Neural progenitor cell (in vitro differentiated cells): Measurements from ENCODE around the gene DLG2. TPM values are rescaled to one million over a fixed set of nuclear protein-coding genes. Genes with fewer than 3 reads are reported as not detected.
A peak's percentile ranks its signal among the peaks of the same experiment; 100 is the strongest.

Experiments used
- DNase-seq: peaks from one replicate; pipeline ENCODE4 v3.0.0-alpha.2; 2016; ENCODE audit warnings: low spot score
- H2AFZ ChIP-seq: fragments of 200-600 bp; sonication (generic); replicated peaks from 2 replicates; pipeline ENCODE4 v1.6.1; 2016; ENCODE audit warnings: antibody characterized with exemption
- H3F3A ChIP-seq: fragments of 200-600 bp; sonication (generic); 2 replicates; pipeline ENCODE4 v1.6.1; 2016; ENCODE audit warnings: antibody characterized with exemption, low read depth
- H3K27ac ChIP-seq: fragments of 200-600 bp; sonication (generic); 2 replicates; pipeline ENCODE4 v1.5.1; 2016; ENCODE audit warnings: mild to moderate bottlenecking
- H3K27me3 ChIP-seq: fragments of 200-600 bp; sonication (generic); 2 replicates; pipeline ENCODE4 v1.6.1; 2016; ENCODE audit warnings: mild to moderate bottlenecking, moderate library complexity
- H3K36me3 ChIP-seq: fragments of 200-600 bp; sonication (generic); 2 replicates; pipeline ENCODE4 v1.5.1; 2016
- H3K4me1 ChIP-seq: fragments of 200-600 bp; sonication (generic); 2 replicates; pipeline ENCODE4 v1.6.1; 2016; ENCODE audit warnings: mixed run types
- H3K4me2 ChIP-seq: fragments of 200-600 bp; sonication (generic); 2 replicates; pipeline ENCODE4 v1.6.1; 2016
- H3K4me3 ChIP-seq: fragments of 200-600 bp; sonication (generic); 2 replicates; pipeline ENCODE4 v1.5.1; 2016
- H3K79me2 ChIP-seq: fragments of 200-600 bp; sonication (generic); 2 replicates; pipeline ENCODE4 v1.6.1; 2016; ENCODE audit warnings: low read depth
- H3K9ac ChIP-seq: fragments of 200-600 bp; sonication (generic); 2 replicates; pipeline ENCODE4 v1.6.1; 2016
- H3K9me3 ChIP-seq: fragments of 200-600 bp; sonication (generic); 2 replicates; pipeline ENCODE4 v1.5.1; 2016; ENCODE audit warnings: low read depth
- H4K20me1 ChIP-seq: fragments of 200-600 bp; sonication (generic); 2 replicates; pipeline ENCODE4 v1.6.1; 2016; ENCODE audit warnings: low read depth
- H3K27ac Mint-ChIP-seq: 3 replicates; pipeline ENCODE4 v1.8.0; 2021; ENCODE audit warnings: mixed read lengths
- H3K27me3 Mint-ChIP-seq: 2 replicates; pipeline ENCODE4 v1.8.0; 2022; ENCODE audit warnings: low read depth, mild to moderate bottlenecking, inconsistent platforms, moderate library complexity, mixed read lengths; ENCODE audit not compliant: insufficient read depth
- H3K36me3 Mint-ChIP-seq: 3 replicates; pipeline ENCODE4 v1.8.0; 2021; ENCODE audit warnings: mixed read lengths
- H3K4me1 Mint-ChIP-seq: 3 replicates; pipeline ENCODE4 v1.8.0; 2021; ENCODE audit warnings: mixed read lengths
- H3K4me3 Mint-ChIP-seq: 3 replicates; pipeline ENCODE4 v1.8.0; 2021; ENCODE audit warnings: mild to moderate bottlenecking, moderate library complexity, mixed read lengths
- H3K9me3 Mint-ChIP-seq: 3 replicates; pipeline ENCODE4 v1.8.0; 2020; ENCODE audit warnings: mixed read lengths
- CTCF ChIP-seq: fragments of 200-600 bp; sonication (generic); IDR thresholded peaks from 2 replicates; pipeline ENCODE4 v1.5.1; 2017; ENCODE audit warnings: antibody characterized with exemption, mild to moderate bottlenecking
- EZH2 ChIP-seq: fragments of 200-600 bp; sonication (generic); IDR thresholded peaks from 2 replicates; pipeline ENCODE4 v1.6.1; 2017; ENCODE audit warnings: antibody characterized with exemption, mild to moderate bottlenecking, moderate library complexity
- EZH2phosphoT487 ChIP-seq: fragments of 200-600 bp; sonication (generic); IDR thresholded peaks from 2 replicates; pipeline ENCODE4 v1.6.1; 2017; ENCODE audit warnings: antibody characterized with exemption
- total RNA-seq: library from RNA; depleted of rRNA; stranded (reverse); fragments of >200 nt; gene quantifications from 2 replicates; pipeline ENCODE4 v1.2.3, GENCODE V29; 2015; ENCODE audit warnings: low replicate concordance

DLG2 gene
- total RNA-seq, 1 donor from 2014 or later: 7.5 TPM

- TF ChIP-seq CTCF: no peak
- no peak for TF ChIP-seq EZH2
- Histone ChIP-seq H3K27ac (no peak overlapping the region), H3K9ac (no peak overlapping the region), H3K79me2 (no peaks in the 10 kb centered on the region), H2AFZ (no peak overlapping the region), H3K27me3 (no peaks in the 10 kb centered on the region), H3F3A (peaks cover 14% of the 10 kb centered on the region), H3K36me3 (no peaks in the 10 kb centered on the region), H3K4me3 (no peak overlapping the region), H3K9me3 (no peaks in the 10 kb centered on the region), H3K4me2 (no peak overlapping the region), H3K4me1 (peaks cover 28% of the 10 kb centered on the region), H4K20me1 (no peaks in the 10 kb centered on the region)
- Mint-ChIP-seq H3K4me1 (peaks cover 44% of the 10 kb centered on the region), H3K4me3 (no peak overlapping the region), H3K27me3 (peaks cover 7% of the 10 kb centered on the region), H3K27ac (peak overlapping the region; percentile 36), H3K36me3 (no peaks in the 10 kb centered on the region), H3K9me3 (no peaks in the 10 kb centered on the region)
- DNase-seq: no peak
Observed at GRCh38 chr11:83722392-83723119, 1904.6 kb downstream of the DLG2 start.

- no peak overlapping the region for H3K27ac ChIP-seq
- DNase-seq: no peak
- no peaks in the 10 kb centered on the region for H3K36me3 ChIP-seq
- Mint-ChIP-seq H3K4me3 (no peak overlapping the region), H3K36me3 (no peaks in the 10 kb centered on the region), H3K27me3 (peaks cover 7% of the 10 kb centered on the region), H3K9me3 (no peaks in the 10 kb centered on the region), H3K4me1 (peaks cover 40% of the 10 kb centered on the region), H3K27ac (no peak overlapping the region)
- no peak overlapping the region for H3K4me3 ChIP-seq
- peaks cover 14% of the 10 kb centered on the region for H3F3A ChIP-seq
- TF ChIP-seq EZH2phosphoT487 (no peak), EZH2 (no peak), CTCF (no peak)
- H4K20me1 ChIP-seq: no peaks in the 10 kb centered on the region
- no peak overlapping the region for H2AFZ ChIP-seq
- H3K4me2 ChIP-seq: no peak overlapping the region
- H3K9me3 ChIP-seq: no peaks in the 10 kb centered on the region
- H3K9ac ChIP-seq: no peak overlapping the region
- H3K79me2 ChIP-seq: no peaks in the 10 kb centered on the region
- peaks cover 28% of the 10 kb centered on the region for H3K4me1 ChIP-seq
- no peaks in the 10 kb centered on the region for H3K27me3 ChIP-seq
Observed at GRCh38 chr11:83721263-83721662, 1905.9 kb downstream of the DLG2 start.

GRCh38 chr11:83720675-83721074 is 1906.5 kb downstream of the DLG2 start:
- Histone ChIP-seq H3K4me3 (no peak overlapping the region), H3K9ac (no peak overlapping the region), H3F3A (peaks cover 14% of the 10 kb centered on the region), H4K20me1 (no peaks in the 10 kb centered on the region), H3K27ac (no peak overlapping the region), H2AFZ (no peak overlapping the region), H3K4me2 (no peak overlapping the region), H3K27me3 (no peaks in the 10 kb centered on the region), H3K9me3 (no peaks in the 10 kb centered on the region), H3K79me2 (no peaks in the 10 kb centered on the region), H3K36me3 (no peaks in the 10 kb centered on the region), H3K4me1 (peaks cover 25% of the 10 kb centered on the region)
- Mint-ChIP-seq H3K4me1 (peaks cover 37% of the 10 kb centered on the region), H3K27ac (peak overlapping the region; percentile 32), H3K27me3 (peaks cover 7% of the 10 kb centered on the region), H3K9me3 (no peaks in the 10 kb centered on the region), H3K36me3 (no peaks in the 10 kb centered on the region), H3K4me3 (no peak overlapping the region)
- no peak for TF ChIP-seq EZH2
- no peak for TF ChIP-seq CTCF
- TF ChIP-seq EZH2phosphoT487: no peak
- DNase-seq: peak; percentile 25
